ENCODE results near the gene ZYG11A. TPM values are rescaled to one million over a fixed set of nuclear protein-coding genes. Genes with fewer than 3 reads are reported as not detected.

The ZYG11A gene
- total and polyA plus RNA-seq, 2 donors (not counting 3 experiments of a cell fraction or from before 2014, with no cell fraction given) = 0.40 to 2.1 TPM

DNA sequence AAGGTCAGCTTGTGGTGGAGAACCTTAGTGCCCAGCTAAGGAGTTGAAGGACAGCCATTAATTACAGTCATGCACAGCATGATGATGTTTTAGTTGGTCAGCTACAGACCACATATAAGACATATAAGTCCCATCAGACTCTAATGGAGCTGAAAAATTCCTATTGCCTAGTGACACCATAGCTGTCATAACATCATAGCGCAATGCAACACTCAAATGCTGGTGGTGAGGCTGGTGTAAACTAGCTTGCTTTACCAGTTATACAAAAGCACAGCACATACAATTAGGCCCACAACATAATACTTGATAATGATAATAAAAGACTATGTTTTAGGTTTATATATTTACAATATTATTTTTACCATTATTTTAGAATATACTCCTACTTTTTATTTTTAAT, 75.0 kb downstream of the ZYG11A start:
- Histone ChIP-seq H4K20me1 (replicated peaks; ENCODE audit: control insufficient read depth, extremely low read depth, insufficient read depth, low read length) (no peaks in the 10 kb centered on the region), H3K27ac (ENCODE audit: insufficient read depth, low read depth, low read length) (no peak overlapping the region), H3K9me3 (replicated peaks; ENCODE audit: control insufficient read depth, insufficient read depth, low read length) (no peaks in the 10 kb centered on the region), H3K9ac (replicated peaks; ENCODE audit: extremely low read depth, insufficient read depth, low read length) (no peak overlapping the region), H2AFZ (ENCODE audit: low read depth, low read length) (no peak overlapping the region), H3K4me3 (replicated peaks in 1 of 3; ENCODE audit: insufficient read depth in 1 of 3, low read depth in 1 of 3, low read length in 3 of 3) (no peak overlapping the region), H3K36me3 (ENCODE audit: control insufficient read depth in 2 of 2, extremely low read depth in 1 of 2, insufficient read depth in 2 of 2, low read length in 2 of 2) (no peaks in the 10 kb centered on the region), H3K27me3 (ENCODE audit: control insufficient read depth in 2 of 2, insufficient read depth in 2 of 2, low read length in 2 of 2) (no peaks in the 10 kb centered on the region), H3K4me1 (ENCODE audit: control insufficient read depth, extremely low read depth, insufficient read depth, low read length) (no peaks in the 10 kb centered on the region), H3K4me2 (ENCODE audit: insufficient read depth, low read length) (no peak overlapping the region), H3K9me1 (replicated peaks; ENCODE audit: control insufficient read depth, extremely low read depth, insufficient read depth, low read length) (no peaks in the 10 kb centered on the region), H3K79me2 (ENCODE audit: control insufficient read depth, insufficient read depth, low read length) (no peaks in the 10 kb centered on the region)
- dilution Hi-C loops (cut with MboI; ENCODE audit: extremely low pct_ligation_motif_present, low sequenced_read_pairs) (no loop called here), intact Hi-C loops (cut with micrococcal nuclease) (no loop called here)
- TF ChIP-seq MYC (IDR thresholded peaks at IDR 0.05; ENCODE audit: low read depth, low read length) (no peak), GATA2 (IDR thresholded peaks at IDR 0.05; ENCODE audit: insufficient read depth, insufficient read length, low read depth, low read length) (no peak), POLR2AphosphoS5 (IDR thresholded peaks at IDR 0.05; ENCODE audit: insufficient read depth, low read depth, low read length) (no peak), POLR2A (IDR thresholded peaks at IDR 0.05; ENCODE audit: low read depth, low read length) (no peak), JUN (IDR thresholded peaks at IDR 0.05; ENCODE audit: borderline replicate concordance, insufficient read depth, insufficient read length, low read depth) (no peak), FOS (IDR thresholded peaks at IDR 0.05; ENCODE audit: borderline replicate concordance, insufficient read depth, low read length) (no peak), EZH2 (IDR thresholded peaks at IDR 0.05; ENCODE audit: borderline replicate concordance, low read depth, low read length, severe bottlenecking) (no peak)
- TF ChIP-seq, protein P1, sequence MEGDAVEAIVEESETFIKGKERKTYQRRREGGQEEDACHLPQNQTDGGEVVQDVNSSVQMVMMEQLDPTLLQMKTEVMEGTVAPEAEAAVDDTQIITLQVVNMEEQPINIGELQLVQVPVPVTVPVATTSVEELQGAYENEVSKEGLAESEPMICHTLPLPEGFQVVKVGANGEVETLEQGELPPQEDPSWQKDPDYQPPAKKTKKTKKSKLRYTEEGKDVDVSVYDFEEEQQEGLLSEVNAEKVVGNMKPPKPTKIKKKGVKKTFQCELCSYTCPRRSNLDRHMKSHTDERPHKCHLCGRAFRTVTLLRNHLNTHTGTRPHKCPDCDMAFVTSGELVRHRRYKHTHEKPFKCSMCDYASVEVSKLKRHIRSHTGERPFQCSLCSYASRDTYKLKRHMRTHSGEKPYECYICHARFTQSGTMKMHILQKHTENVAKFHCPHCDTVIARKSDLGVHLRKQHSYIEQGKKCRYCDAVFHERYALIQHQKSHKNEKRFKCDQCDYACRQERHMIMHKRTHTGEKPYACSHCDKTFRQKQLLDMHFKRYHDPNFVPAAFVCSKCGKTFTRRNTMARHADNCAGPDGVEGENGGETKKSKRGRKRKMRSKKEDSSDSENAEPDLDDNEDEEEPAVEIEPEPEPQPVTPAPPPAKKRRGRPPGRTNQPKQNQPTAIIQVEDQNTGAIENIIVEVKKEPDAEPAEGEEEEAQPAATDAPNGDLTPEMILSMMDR (IDR thresholded peaks at IDR 0.05; ENCODE audit: extremely low read depth in 1 of 2, insufficient read depth in 1 of 2, low read depth in 1 of 2, low read length in 2 of 2) = no peak
- TF ChIP-seq, protein P2, sequence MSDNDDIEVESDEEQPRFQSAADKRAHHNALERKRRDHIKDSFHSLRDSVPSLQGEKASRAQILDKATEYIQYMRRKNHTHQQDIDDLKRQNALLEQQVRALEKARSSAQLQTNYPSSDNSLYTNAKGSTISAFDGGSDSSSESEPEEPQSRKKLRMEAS (IDR thresholded peaks at IDR 0.05; ENCODE audit: insufficient read depth, insufficient read length) = no peak
- no TSS peak for BruUV-seq (replicated peaks)
- no peak for FAIRE-seq
- CTCF ChIA-PET = no interaction called here
- POLR2A ChIA-PET = interaction anchor here (0.5 to 0.7 kb wide), 2 partner anchors 229 to 662 kb away, joined by 3 to 4 read pairs; no protein-coding TSS in a partner anchor
- no peak for DNase-seq (ENCODE audit: low read depth, low spot score)

Data from endothelial cell of umbilical vein (primary cell).